NCI-H2196 (cell line): ENCODE data around the gene PRAF2.

Source experiments
- DNase-seq: peaks from one replicate; lab custom pipeline; 2025; ENCODE audit not compliant: unreplicated experiment; lab: John Stamatoyannopoulos, UW

Gene PRAF2

DNA sequence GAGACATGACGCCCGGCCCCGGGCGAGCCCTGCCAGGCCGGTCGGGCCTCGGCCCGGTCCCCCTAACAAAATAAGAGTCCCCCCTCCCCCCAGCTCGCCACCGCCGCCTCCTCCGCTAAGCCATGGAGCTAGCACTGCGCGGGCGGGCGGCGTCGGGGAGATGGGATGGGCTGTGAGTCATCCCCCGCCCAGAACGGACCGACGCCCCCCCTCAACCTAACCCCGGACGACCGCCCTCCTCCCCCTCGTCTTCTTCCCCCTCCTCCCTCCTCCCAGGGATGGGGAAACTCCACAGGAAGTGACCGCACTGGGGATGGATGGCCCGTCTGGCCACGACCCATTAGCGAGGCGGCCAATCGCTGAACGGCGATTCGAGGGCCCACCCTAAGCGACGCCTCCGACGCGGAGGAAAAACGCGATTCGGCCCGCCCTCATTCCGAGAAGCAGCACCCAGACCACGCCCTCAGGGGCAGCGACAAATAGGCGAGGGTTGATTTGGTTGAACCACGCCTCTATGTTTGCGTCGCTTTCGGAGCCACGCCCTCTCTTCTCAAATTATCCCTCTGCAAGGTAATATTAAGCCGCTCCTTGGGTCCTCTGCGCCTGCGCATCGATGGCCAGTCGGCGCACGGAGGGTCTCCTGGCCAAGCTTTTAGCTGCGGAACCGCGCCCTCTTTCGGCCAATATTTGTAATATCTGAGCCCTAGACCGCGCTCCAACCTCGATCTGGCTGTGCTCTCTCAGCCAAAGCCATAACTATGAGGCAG, 30.4 kb downstream of the PRAF2 start, which contains the start of gene TFE3:
Gene TFE3, minus strand, starts transcription at position 138 of the 767 bp plus-strand sequence. Its CDS starts 131 bp downstream, at position 7.
- DNase-seq = peak; percentile 94

DNA sequence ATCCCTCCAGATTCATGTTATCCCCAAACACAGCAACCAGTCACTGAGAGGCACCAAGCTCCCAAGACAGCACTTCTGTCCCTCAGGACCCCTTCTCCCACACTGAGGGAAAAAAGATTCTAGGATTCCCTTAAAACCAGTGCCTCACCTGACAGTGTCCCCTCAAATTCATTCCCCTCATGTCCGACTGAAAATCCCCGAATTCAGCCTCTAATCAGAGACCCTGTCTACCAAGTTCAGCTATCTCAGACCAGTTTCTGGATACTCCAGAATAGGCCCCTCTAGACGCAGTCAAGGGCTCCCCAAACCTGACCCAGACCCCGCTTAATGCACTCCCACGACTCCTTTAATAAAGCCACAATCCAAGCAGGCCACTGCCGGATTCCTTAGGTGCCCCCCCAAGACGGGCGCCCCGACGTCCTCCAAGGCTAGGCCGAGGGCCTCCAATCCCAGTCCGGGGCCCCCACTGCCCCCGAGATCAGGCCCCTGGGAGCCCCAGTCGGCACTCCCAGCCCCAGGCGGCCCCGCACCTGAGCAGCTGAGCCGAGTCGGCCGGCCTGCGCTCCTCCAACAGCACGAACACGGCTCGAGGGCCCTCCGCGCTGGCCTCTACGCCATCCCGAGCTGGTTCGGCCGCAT, 31.1 kb downstream of the PRAF2 start:
- no peak for DNase-seq

DNA sequence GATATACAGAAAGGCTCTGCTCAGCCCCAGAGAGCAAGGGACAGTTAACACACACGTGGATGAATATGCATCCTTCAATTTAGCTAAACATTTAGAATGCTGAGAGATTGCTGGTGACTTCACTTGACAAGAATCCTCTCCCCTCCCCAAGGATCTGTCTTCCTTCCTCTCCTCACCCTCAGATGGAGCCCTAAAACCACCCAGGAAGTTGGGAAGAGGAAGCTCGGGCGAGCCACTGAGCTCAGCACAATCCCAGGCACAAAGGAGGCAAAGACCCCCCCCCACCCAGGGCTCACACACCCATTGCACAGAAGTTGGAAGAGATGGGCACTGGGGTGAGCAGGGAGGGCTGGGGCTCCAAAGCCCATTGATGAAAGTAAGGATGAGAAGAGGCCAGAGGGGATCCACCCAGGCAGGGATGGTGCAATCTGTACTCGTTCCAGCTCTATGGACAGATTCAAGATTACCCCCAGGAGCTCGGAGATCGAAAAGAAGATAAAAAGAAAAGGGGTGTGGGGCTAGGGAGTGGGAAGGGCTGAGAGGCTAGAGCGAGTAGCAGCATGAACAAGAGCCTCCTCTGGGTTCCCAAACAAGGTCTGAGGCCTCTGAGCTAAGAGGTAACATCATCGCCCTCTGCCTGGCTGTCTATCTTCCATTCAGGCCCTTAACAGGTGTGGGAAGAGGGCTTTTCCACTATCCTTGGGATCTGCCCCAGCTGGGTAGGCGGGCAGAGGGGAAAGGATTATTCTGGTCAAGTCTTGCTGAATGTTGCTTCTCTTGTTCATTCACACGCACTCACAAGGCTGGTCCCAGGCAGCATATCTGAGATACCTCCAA, 31.8 kb downstream of the PRAF2 start:
- no peak for DNase-seq

DNA sequence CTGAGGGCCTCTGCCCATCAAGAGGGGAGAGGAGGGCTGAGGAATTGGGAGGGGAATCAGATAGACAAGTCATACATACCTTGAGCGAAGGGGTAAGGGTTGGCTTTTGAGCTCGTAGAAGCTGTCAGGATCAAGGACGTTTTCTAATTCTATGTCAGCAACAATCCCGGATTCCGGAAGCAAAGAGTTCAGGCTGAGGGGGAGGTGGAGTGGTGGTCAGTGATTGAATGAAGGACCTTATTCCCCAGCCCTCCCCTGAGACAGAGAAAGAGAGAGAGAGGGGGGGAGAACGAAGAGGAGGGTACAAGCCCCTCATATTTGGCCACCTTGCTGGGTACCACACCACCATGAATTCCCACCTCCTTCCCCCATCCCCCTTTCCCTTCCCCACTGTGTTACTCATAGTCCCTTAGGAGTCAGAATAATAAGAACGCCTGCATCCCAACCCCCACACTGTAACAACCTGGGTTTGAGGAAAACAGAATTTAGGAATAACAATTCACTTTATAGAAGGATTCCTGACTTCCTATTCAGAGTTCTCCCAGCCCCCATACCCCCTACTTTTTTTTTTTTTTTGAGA, 33.3 kb downstream of the PRAF2 start:
- DNase-seq = no peak

DNA sequence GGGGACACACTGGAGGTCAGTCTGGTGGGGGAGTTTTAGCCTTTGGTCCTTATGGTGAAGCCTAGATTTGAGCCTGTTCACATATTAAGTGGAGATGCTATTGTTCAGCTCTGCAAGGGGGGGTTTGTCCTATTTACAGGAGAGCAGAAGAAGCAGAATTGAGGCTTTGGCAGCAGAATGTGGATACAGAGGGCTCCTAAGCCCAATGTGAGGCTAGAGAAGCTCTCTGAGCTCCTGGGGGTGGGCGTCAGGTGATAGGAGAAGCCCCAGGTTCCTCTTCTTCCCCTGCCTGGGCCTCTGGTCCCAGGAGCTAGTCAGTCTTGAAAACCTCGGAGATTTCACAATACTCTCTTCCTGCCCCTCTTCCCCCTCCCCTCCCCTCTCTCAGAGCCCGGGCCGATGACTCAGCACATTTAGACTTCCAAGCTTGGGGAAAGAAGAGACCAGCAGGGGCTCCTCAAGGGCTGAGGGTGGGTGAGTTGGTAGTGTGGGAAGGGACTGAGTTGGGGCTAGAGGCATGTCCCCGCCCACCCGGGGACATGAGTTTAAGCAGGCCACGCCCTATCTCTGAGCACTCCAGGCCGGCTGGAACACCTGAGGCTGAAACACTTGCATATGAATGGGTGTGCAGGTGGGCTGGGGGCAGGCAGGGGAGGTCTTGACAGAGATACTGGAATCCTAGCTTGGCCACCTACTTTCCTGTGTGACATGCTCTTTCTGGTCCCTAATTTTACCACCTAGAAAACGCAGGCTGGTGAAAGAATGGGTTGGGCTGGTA, 34.0 kb downstream of the PRAF2 start:
- DNase-seq = peak; percentile 55

DNA sequence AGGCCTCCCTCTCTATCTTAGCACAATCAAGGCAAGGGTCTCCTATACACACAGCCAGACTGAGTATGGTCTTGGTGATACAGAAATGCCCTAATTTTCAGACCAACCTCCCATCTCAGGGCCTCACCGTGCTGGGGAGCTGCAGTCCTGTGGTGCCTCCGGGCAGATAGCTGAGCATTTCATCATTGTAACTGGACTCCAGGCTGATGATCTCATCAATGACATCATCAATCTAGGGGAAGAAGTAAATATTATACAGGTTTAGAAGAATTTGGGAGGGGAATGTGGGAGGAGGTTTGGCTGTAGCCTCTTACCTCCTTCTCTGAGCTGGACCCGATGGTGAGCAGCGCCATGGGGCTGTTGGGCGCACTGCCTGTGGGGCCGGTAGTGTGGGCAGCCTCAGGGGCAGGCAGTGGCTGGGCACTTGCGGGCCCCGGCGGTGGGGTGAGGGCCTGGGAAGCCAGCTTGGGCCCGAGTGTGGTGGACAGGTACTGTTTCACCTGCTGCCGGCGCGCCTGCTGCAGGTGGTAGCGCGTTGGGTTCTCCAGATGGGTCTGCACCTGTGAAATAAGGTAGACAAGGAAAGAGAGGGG, 35.8 kb downstream of the PRAF2 start:
- DNase-seq = no peak

DNA sequence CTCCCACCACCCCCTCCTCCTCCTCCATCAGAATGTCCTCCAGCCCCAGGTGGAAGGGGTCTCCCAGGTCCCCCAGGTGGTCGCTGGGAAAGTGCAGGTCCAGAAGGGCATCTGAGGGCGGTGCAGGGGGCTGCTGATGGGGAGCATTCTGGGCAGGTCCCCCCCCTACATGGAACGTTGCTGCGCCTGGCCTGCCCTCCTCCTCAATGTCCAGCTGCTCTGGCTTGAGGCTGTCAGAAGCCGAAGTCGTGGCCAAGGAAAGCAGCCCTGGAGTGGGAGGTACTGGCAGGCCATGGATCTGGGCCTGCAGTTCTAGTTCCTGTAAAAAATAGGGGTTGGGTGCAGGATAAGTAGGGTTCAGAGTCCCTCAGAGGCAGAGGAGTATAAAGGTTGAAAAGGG, 43.5 kb downstream of the PRAF2 start:
- DNase-seq = no peak

DNA sequence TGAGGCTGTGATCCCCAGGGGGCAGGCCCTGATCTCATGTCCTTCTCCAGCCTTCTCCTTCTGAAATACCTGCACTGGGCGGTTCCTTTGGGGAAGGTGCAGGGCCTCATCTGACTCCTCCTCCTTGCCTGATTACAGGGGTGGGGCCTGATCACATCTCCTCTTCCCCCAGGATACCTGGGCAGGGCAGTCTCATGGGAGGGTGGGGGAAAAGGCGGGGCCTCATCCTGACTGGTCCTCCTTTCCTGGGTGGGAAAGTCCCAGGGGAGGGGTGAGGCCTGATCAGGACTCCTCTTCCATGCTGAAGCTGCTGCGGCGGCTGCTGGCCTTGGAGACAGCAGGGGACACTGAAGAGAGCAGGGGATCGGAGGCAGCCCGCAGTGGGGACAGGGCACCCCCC, 43.9 kb downstream of the PRAF2 start:
- peak; percentile 4 for DNase-seq
